Parathyroid adenoma (tissue), 2 donors: ENCODE measurements around the gene EVL.

Experiments
- H2AFZ ChIP-seq: fragments of 300-600 bp; sonication (generic); one replicate; pipeline ENCODE4 v1.7.0; 2017; ENCODE audit warnings: antibody characterized with exemption, mild to moderate bottlenecking
- H3K27ac ChIP-seq: fragments of 300-600 bp; sonication (generic); one replicate; pipeline ENCODE4 v1.7.0; 2017
- H3K27me3 ChIP-seq: fragments of 300-600 bp; sonication (generic); one replicate; pipeline ENCODE4 v1.7.0; 2017; ENCODE audit warnings: low read length; ENCODE audit not compliant: control insufficient read depth, insufficient read depth
- H3K36me3 ChIP-seq: fragments of 300-600 bp; sonication (generic); one replicate; pipeline ENCODE4 v1.7.0; 2017; ENCODE audit warnings: low read length; ENCODE audit not compliant: control insufficient read depth, insufficient read depth
- H3K4me1 ChIP-seq: fragments of 300-600 bp; sonication (generic); one replicate; pipeline ENCODE4 v1.7.0; 2017; ENCODE audit warnings: control low read depth
- H3K4me2 ChIP-seq: fragments of 300-600 bp; sonication (generic); one replicate; pipeline ENCODE4 v1.7.0; 2017; ENCODE audit warnings: low read length
- H3K4me3 ChIP-seq: fragments of 300-600 bp; sonication (generic); one replicate; pipeline ENCODE4 v1.7.0; 2017; ENCODE audit warnings: low read depth, low read length
- H3K79me2 ChIP-seq: fragments of 300-600 bp; sonication (generic); one replicate; pipeline ENCODE4 v1.7.0; 2017; ENCODE audit warnings: control low read depth
- H3K9ac ChIP-seq: fragments of 300-600 bp; sonication (generic); one replicate; pipeline ENCODE4 v1.7.0; 2017; ENCODE audit warnings: mild to moderate bottlenecking
- H3K9me3 ChIP-seq: fragments of 300-600 bp; sonication (generic); one replicate; pipeline ENCODE4 v1.7.0; 2017; ENCODE audit warnings: low read length; ENCODE audit not compliant: control insufficient read depth
- CTCF ChIP-seq: fragments of 300-600 bp; sonication (generic); IDR thresholded peaks from one replicate; pipeline ENCODE4 v1.7.0; 2017; ENCODE audit warnings: antibody characterized with exemption, mild to moderate bottlenecking
- donor health status: primary hyperparathyroidism.

The EVL gene

GRCh38 chr14:100108042-100108825, 43.0 kb downstream of the EVL start:
- no peak overlapping the region for H3K4me2 ChIP-seq
- peak overlapping the region; percentile 65 for H2AFZ ChIP-seq
- H3K27me3 ChIP-seq = no peaks in the 10 kb centered on the region
- peaks cover 5% of the 10 kb centered on the region for H3K79me2 ChIP-seq
- no peak overlapping the region for H3K4me3 ChIP-seq
- H3K9me3 ChIP-seq = no peaks in the 10 kb centered on the region
- peak overlapping the region; percentile 9 for H3K27ac ChIP-seq
- H3K4me1 ChIP-seq = peaks cover 10% of the 10 kb centered on the region
- TF ChIP-seq CTCF = peak; percentile 81
- no peak overlapping the region for H3K9ac ChIP-seq
- no peaks in the 10 kb centered on the region for H3K36me3 ChIP-seq

DNA sequence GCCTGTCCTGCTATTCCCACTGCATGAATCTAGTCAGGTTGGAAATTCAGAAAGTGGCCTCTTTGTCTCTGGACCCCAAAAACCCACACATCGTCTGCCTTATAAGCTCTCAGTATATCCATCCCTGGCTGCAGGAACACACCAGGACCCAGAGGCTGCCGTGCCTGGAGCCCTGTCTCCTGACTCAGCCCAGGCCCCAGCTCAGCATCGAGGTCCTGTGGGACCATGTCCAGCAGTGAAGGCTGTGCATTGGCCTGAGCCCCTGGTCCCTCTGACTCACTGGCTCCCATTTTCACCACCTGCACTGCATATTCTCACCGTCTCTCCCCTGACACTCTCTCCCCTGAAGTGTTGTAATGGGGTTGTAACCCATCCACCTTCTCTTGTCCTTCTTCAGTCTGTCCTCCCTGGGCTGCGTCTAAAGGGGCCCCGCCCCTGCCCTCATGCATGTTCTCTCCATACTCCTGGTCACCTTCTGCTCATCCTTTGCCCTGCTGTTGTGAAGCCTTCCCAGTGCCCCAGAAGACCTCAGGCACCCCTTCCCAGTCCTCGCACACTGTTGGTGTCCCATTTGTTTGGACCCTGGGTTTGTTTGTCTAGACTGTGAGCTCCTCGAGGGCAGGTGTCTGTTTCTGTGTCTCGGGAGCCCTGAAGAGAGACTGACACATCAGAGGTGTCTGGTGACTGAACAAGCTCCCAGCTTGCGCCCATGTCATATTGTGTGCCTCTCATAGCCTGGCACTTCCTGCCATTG, 43.8 kb downstream of the EVL start:
- no peak overlapping the region for H3K4me3 ChIP-seq
- no peaks in the 10 kb centered on the region for H3K36me3 ChIP-seq
- H3K9ac ChIP-seq = no peak overlapping the region
- no peak for TF ChIP-seq CTCF
- H3K27ac ChIP-seq = no peak overlapping the region
- H3K79me2 ChIP-seq = peaks cover 5% of the 10 kb centered on the region
- no peaks in the 10 kb centered on the region for H3K27me3 ChIP-seq
- H2AFZ ChIP-seq = no peak overlapping the region
- H3K4me2 ChIP-seq = no peak overlapping the region
- H3K4me1 ChIP-seq = peaks cover 7% of the 10 kb centered on the region
- no peaks in the 10 kb centered on the region for H3K9me3 ChIP-seq

- no peak overlapping the region for H3K27ac ChIP-seq
- H3K79me2 ChIP-seq = peaks cover 5% of the 10 kb centered on the region
- no peak overlapping the region for H3K4me2 ChIP-seq
- no peak overlapping the region for H3K9ac ChIP-seq
- TF ChIP-seq CTCF = no peak
- peaks cover 7% of the 10 kb centered on the region for H3K4me1 ChIP-seq
- H3K36me3 ChIP-seq = no peaks in the 10 kb centered on the region
- H2AFZ ChIP-seq = no peak overlapping the region
- no peaks in the 10 kb centered on the region for H3K9me3 ChIP-seq
- H3K4me3 ChIP-seq = no peak overlapping the region
- H3K27me3 ChIP-seq = no peaks in the 10 kb centered on the region
Measured at GRCh38 chr14:100109594-100109955, 44.4 kb downstream of the EVL start.

DNA sequence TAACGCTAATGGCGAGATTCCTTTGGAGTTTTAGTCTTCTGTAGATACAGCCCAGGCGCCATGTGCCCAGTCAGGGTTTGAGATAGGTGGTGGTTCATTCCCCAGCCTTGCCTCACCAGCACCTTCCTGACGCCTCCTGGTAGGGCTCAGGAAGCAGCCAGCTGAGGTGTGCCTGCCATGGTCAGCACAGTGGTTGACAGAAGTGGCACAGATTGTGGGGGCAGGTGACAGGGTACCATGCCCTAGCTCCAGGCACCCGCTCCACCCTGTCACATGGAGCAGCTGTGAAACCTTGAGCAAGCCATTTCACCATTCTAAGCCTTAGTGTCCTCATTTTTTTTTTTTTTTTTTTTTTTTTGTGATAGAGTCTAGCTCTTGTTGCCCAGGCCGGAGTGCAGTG, 45.6 kb downstream of the EVL start:
- H3K79me2 ChIP-seq = peaks cover 5% of the 10 kb centered on the region
- H3K4me2 ChIP-seq = no peak overlapping the region
- H3K36me3 ChIP-seq = no peaks in the 10 kb centered on the region
- H3K27me3 ChIP-seq = no peaks in the 10 kb centered on the region
- no peak overlapping the region for H3K4me3 ChIP-seq
- no peak overlapping the region for H2AFZ ChIP-seq
- TF ChIP-seq CTCF = no peak
- H3K9ac ChIP-seq = no peak overlapping the region
- no peak overlapping the region for H3K27ac ChIP-seq
- no peaks in the 10 kb centered on the region for H3K9me3 ChIP-seq
- peaks cover 7% of the 10 kb centered on the region for H3K4me1 ChIP-seq
